Measurements from ENCODE around the gene SYNE3.

Gene SYNE3

GRCh38 chr14:95516554-95517181 is at the start of gene SYNE3:
SYNE3 (minus strand) TSS chr14:95516650; CDS start chr14:95475821, 40,829 bp downstream.
- peak in 1 of 2 experiments; percentile 75 for DNase-seq

- no peak for DNase-seq
Measured at GRCh38 chr14:95564060-95564459, 47.6 kb upstream of the SYNE3 start.

GRCh38 chr14:95562892-95563685 is 46.6 kb upstream of the SYNE3 start:
- DNase-seq, result no peak

GRCh38 chr14:95561001-95561412 is 44.6 kb upstream of the SYNE3 start:
- DNase-seq, result peak; percentile 75 to 93

- DNase-seq, result no peak
Measured at GRCh38 chr14:95559203-95559602, 42.8 kb upstream of the SYNE3 start.

GRCh38 chr14:95557832-95558231 is 41.4 kb upstream of the SYNE3 start:
- DNase-seq, result no peak

GRCh38 chr14:95557291-95557690 is 40.8 kb upstream of the SYNE3 start:
- DNase-seq, result no peak

GRCh38 chr14:95555053-95555452 is 38.6 kb upstream of the SYNE3 start:
- no peak for DNase-seq

- DNase-seq, result no peak
Measured at GRCh38 chr14:95553141-95553540, 36.7 kb upstream of the SYNE3 start.

GRCh38 chr14:95551435-95551834 is 35.0 kb upstream of the SYNE3 start:
- no peak for DNase-seq

GRCh38 chr14:95549656-95550585 is 33.5 kb upstream of the SYNE3 start:
- DNase-seq, result no peak

GRCh38 chr14:95548328-95548929 is 32.0 kb upstream of the SYNE3 start:
- no peak for DNase-seq

GRCh38 chr14:95547626-95548327 is 31.3 kb upstream of the SYNE3 start:
- DNase-seq, result no peak

- DNase-seq, result no peak
Measured at GRCh38 chr14:95547272-95547625, 30.8 kb upstream of the SYNE3 start.

GRCh38 chr14:95545515-95546168 is 29.2 kb upstream of the SYNE3 start:
- DNase-seq, result no peak

GRCh38 chr14:95544588-95544987 is 28.1 kb upstream of the SYNE3 start:
- no peak for DNase-seq

GRCh38 chr14:95543021-95543420 is 26.6 kb upstream of the SYNE3 start:
- DNase-seq, result no peak

GRCh38 chr14:95541932-95542930 is 25.8 kb upstream of the SYNE3 start:
- no peak for DNase-seq

- DNase-seq, result no peak
Measured at GRCh38 chr14:95541346-95541745, 24.9 kb upstream of the SYNE3 start.

- DNase-seq, result no peak
Measured at GRCh38 chr14:95540236-95540855, 23.9 kb upstream of the SYNE3 start.
